ENCODE results near the gene ARHGEF1.
"Not testable (repeated sequence)": the region's sequence is repeated elsewhere in the genome, so short reads cannot be mapped to it uniquely, and the experiment has no call there.

The ARHGEF1 gene

DNA sequence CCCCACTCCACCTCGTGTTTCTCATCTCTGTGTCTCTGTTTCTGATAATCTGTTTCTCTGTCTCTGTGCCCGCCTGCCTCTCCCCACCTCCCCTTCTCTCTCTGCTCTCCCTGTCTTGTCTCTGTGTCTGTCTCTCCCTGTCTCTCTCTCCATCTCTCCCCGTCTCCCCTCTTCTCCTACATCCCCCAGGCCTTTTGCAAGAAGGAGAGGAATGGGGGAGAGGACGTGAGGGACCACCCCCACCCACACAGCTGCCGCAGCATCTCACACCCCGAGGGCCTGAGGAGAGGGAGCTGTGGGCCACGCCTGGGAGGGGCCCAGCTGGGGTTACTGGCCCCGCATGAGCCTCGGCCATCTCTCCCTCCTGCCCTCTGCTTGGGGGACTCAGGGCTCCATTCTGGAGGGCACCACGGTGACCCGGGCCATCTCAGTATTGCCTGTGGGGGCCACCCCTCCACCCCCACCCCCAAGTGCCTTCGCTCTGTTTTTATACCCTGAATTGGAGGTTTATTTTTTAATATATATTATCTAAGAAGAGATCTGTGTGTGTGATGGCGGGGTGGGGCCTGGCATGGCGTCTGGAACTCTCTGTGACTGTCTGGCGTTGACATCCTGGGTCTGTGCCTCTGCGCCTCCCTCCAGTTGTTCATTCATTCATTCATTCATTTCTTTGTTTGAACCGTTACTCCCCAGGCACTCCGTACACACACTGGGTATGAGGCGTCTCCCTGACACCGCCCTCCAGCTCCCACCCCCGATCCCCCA is 24.1 kb downstream of the ARHGEF1 start:
- DNase-seq: no peak

DNA sequence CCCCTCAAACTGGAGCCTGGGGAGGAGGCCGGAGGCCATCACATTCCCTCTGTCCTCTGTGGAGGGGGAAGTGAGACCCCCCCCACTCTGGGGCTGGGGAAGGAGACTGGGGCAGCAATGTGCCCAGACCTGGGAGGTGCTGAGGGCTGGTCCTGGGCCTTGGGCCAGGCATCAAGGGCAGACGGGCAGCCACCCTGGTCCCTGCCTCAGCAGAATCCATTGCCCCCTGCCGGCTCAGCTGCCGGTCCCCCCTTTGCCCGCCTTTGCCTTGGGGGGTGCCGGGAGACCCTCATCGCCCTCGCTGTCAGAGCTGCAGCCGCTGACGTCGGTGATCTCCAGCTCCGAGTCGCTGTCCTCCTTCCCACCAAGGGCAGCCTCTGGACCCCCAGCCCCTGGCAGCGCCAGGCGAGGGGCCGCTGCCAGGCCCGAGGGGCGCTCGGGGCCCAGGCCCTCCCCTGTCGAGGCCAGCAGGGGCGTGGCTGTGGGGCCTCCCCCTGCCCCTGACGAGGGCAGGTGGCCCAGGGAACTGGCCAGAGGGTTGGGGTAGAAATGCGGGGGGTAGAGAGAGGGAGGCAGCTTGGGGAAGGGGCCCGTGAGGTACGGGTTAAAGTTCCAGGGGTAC is 25.1 kb downstream of the ARHGEF1 start:
- DNase-seq: no peak

DNA sequence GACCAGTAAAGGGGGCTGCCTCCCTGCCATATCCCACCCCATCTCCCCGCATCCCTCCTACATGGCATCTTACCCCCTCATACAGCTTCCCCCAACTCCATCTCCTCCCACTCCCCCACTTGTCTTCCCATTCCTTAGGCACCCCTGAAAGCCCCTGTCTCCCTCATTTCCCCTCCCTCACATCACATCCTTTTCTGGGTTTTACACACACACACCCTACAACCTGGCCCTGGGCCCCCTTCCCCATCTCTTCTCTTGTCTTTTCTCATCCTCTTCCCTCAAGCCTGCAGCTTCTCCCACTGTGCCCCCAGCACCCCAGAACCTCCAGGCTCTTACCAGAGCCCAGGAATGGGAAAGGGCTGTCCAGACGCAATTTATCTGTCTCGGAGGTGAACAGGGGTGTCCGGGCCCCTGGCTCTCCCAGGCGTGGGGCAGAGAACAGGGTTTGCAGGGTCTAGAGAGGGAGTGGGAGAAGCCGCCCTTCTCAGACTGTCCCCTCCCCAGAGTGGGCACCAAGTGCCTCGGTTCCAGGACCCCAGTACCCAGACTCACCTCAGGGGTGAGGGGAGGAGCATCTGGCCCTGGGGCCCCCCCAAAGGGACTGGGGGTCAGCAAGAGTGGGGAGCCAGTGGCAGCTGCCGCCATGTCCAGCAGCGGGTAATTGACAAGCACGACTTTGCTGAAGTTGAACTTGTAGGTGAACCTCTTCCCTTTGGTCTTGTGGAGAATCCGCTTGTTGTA is 25.9 kb downstream of the ARHGEF1 start:
- no peak for DNase-seq

- DNase-seq: no peak
Measured at GRCh38 chr19:41909706-41910105, 26.7 kb downstream of the ARHGEF1 start.

- DNase-seq: no peak
Measured at GRCh38 chr19:41910240-41910991, 27.4 kb downstream of the ARHGEF1 start.

GRCh38 chr19:41910992-41911888 is 28.3 kb downstream of the ARHGEF1 start:
- no peak for DNase-seq

GRCh38 chr19:41911889-41912731 is 29.1 kb downstream of the ARHGEF1 start:
- DNase-seq: no peak

DNA sequence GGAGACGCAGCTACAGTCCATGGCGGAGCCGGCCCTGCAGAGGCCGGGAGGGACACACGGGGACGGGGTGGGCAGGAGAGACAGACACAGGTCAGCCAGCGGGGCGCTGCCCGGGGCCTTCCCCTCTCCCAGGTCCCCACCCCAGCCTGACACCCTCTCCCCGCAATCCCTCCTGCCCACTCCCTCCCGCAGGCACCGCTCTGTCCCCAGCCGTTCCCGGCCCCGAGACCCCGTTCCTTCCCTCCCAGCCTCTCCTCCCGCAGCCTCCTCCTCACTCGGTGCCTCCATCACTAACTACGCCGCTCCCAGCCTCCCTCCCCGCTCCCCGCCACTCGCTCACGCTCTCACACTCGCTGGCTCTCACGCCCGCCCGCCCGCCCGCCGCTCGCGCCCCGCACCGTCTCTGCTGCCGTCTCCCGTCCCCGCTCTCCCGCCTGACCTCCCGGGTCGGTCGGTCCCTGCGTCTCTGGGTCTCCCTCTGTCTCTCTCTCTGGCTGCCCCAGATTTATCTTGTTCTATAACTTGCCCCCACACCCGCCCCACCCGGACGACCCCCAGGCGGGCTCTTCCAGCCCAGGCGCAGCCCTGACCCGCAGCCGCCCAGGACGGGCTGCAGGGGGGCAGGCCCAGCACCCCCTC is 30.0 kb downstream of the ARHGEF1 start:
- DNase-seq: no peak

DNA sequence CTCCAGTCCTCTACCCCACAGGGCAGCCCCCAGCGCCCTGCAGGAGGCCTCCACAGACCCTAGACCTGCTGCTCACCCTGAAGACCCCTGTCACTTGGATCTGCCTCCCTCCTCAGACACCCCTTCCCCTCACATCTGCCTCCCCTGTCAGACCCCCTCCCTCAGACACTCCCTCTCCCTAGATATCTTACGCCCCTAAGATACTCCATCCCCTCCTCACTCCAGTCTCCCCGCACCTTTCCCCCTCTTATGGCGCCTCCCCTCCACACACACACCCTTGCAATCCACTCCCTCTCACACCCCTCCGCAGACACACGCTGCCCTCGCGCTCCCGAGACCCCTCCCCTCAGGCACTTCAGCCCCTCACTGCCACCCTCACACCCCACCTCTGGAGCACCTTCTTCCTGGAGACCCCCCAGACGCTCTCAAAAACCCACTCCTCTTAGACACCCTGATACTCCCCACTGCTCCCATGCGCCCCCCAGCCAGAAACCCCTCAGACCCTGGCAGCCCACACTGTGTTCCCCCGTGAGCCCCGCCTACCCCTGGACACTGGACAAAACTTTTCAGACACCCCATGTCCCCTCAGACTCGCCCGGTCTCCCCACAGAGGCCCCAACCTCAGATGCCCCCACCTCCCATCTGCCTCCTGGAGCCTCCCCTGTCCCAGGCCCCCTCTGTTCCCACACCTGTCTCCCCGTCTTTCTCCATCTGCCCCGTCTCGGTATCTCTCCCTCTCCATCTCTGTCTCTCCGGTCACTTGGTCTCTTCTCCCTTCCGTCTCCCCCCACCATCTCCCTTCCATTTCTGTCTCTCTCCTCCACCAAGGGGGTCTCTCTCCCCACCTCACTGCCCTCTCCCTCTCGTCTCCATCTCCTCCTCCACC is 30.8 kb downstream of the ARHGEF1 start:
- no peak for DNase-seq

DNA sequence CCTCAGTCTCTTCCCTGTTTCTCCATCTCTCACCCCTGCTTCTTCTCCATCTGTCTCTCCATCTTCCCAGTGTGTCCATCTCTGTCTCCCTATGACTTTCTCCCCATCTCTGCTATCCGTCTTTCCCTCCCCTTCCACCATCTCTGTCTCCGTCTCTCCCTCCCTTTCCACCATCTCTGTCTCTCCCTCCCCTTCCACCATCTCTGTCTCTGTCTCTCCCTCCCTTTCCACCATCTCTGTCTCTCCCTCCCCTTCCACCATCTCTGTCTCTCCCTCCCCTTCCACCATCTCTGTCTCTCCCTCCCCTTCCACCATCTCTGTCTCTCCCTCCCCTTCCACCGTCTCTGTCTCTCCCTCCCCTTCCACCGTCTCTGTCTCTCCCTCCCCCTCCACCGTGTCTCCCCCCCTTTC is 31.4 kb downstream of the ARHGEF1 start:
- DNase-seq: not testable (repeated sequence)

- no peak for DNase-seq
Measured at GRCh38 chr19:41915021-41915775, 32.2 kb downstream of the ARHGEF1 start.

- no peak for DNase-seq
Measured at GRCh38 chr19:41915776-41916414, 32.9 kb downstream of the ARHGEF1 start.

GRCh38 chr19:41917676-41918075 is 34.7 kb downstream of the ARHGEF1 start:
- no peak for DNase-seq

DNA sequence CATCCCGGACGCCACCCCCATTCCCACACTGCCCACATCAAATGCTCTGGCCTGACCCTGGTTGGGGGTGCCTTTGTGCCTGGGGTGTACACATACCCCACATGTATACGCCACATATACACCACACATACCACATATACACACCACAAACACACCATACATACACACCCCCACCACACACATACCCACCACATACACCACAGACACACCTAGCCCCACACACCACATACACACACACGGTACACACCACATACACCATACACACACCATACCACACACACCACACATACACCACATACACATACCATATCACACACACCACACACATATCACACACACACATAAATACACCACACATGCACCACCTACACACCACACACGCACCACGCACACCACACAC is 35.1 kb downstream of the ARHGEF1 start:
- no peak for DNase-seq

DNA sequence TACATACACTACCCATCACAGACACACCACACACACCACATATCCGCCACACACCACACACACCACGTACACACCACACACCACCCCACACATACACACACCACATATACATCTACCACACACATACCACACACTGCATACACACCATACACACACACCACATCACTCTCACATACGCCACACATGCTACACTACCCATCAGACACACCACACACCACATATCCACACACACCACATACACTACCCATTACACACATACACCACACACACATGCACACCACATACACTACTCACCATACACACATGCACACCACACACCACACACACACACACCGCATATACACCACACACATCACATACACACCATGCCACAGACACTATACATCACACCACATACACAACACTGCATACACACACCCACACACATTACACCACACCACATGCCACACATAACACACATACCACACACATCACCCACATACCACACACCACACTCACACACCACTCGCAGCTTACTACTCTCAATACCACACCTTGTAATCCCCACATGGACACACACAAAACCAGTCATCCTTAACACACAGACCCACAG is 35.8 kb downstream of the ARHGEF1 start:
- no peak for DNase-seq

GRCh38 chr19:41919948-41920712 is 37.1 kb downstream of the ARHGEF1 start:
- DNase-seq: no peak
